Measurements from ENCODE around the gene ISY1.

Gene ISY1

DNA sequence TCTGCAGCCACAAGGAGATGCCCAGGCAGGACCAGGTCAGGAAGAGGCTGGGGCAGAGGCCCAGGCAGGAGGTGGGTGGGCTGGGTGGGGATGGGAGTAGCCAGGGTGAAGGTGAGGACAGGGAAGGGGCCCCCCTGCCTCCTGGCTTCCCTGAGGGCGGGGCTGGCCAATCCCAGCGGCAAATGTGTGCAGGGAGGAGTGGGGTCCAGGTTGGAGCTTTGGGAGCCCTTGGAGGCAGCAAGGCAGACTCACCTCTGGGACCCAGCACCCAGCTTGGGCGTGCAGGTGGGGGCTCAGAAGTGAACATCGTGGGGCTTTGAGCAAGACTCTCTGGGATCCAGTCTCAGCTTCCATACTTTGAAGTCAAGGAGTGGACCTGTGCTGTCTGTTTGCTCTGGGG lies 75.0 kb downstream of the ISY1 start:
- DNase-seq = no peak

DNA sequence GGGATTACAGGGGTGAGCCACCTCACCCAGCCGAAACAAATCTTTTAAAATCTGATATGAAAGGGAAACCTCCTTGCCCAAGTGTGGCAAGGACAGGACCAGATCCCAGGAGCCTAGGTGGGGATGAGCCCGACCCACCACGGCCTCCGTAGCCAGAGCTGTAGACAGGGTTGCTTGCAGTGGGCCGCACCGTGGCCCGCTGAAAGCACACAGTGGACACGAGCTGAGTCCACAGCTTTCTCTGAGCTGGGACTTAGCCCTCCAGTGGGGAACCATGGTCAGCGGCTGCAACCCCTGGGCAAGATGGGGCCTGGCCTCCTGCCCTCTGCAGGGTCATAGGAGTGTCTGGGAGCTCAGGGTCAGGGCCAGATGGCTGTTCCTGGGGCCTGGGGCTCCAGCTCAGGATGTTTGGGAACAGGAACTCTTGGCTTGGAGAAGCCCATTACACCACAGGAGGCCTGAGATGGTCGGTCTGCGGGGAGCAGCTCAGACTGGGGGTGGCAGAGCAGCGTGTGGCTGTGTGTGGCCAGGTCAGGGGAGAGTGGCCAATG lies 75.6 kb downstream of the ISY1 start:
- no peak for DNase-seq

DNA sequence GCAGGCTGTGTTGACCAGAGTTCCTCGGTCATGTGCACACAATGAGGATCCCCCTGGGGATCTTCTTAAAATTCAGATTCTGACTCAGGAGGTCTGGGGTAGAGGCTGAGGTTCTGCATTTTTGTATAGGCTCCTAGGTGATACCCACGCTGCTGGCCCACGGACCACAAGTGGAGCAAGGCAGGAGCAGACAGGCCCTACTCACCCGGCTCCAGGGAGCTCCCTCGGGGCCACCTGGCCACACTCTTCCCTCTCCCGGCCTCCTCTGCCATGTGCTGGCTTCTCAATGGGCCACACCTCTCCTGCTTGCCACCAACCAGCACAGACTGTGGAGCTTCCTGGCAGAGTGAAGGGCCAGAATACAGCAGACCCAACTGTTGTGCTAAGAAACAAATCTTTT lies 76.4 kb downstream of the ISY1 start:
- DNase-seq = no peak

DNA sequence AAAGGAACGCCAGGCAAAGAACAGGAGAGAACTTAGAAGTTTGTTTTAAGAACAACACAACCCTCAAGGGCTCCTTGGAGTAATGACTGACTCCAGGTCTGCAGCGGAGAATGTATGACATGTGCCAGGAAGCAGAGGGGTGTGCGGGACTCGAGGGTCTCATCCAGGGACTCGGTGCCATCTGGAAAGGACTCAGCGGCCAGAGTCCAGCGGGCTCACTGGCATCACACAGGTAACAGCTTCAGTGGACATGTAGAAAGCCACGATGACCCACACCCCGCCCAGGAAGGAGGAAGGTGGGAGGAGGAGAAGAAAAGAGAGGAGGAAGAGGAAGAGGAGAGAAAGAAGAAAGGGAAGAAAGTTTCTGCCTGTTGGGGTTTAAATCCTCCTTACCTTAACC lies 78.8 kb downstream of the ISY1 start:
- no peak for DNase-seq

DNA sequence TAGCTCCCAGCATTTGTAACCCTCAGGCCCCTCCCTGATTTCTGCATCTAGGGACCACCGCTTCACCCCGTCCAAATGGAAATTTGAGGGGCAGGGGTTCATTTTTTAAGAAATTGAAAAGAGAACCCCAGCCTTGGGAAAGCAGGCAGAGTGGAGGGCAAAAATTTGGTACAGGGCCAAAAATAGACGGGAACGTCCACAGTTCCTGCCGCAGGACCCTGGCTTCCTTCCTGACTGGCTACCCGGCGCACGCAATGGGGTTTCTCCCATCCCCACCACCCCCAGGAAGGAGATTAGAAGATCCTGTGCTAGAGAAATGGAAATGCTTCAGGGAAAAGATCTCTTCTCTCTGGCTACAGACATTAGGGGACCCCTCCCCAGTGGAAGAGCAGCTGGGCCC lies 79.4 kb downstream of the ISY1 start:
- DNase-seq = no peak

DNA sequence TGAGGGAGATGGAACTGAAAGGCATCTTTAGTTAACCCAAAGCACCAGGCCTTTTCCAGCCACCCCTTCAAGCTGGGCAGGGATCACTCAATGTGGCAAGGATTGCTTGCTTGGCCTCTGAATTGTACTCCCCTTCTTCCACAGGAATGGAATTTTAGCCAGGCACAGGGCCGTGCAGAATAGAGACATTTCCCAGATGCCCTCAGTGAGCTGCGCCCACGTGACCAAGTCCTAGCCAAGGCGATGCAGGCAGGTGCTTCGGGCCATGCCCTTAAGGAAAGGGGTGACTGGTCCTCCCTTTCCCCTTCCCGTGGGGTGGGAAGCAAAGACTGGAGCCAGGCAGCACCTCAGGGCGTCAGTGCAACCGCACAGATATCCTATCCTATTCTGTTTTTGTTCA lies 82.4 kb downstream of the ISY1 start:
- no peak for DNase-seq
